ENCODE results near the gene DDHD1. TPM values are rescaled to one million over a fixed set of nuclear protein-coding genes. Genes with fewer than 3 reads are reported as not detected.

Gene DDHD1
- total and polyA plus RNA-seq, 2 experiments from 2014 or later, result 15.2 to 25.9 TPM

DNA sequence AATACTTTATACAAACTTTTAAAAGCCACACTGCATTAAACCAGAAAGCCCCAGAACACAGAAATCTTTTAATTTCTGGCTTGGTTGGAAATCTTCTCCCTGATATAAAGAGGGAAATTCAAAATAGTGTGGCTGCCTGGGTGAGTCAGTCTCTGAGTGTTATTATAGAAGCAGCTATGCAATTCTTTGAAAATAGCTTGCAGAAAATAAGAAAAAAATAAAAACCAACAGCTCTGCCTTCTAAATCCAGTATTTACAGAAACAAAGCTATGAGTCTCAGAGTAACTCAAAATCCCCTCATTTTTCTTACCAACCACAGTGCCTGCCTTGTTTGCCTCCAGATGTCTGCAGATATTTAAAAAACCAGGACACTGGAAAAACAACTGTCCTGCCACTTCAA, 133.7 kb downstream of the DDHD1 start:
- no peaks in the 10 kb centered on the region for H3K9me3 ChIP-seq (ENCODE audit: low read depth)
- H3K27ac ChIP-seq, result no peak overlapping the region
- H3K36me3 ChIP-seq, result no peaks in the 10 kb centered on the region
- no peaks in the 10 kb centered on the region for H3K4me1 ChIP-seq (ENCODE audit: low read depth)
- DNase-seq (ENCODE audit: low read depth in 1 of 2, low spot score in 1 of 2), result no peak
- no peak overlapping the region for H3K4me3 ChIP-seq
- TF ChIP-seq, protein P1, sequence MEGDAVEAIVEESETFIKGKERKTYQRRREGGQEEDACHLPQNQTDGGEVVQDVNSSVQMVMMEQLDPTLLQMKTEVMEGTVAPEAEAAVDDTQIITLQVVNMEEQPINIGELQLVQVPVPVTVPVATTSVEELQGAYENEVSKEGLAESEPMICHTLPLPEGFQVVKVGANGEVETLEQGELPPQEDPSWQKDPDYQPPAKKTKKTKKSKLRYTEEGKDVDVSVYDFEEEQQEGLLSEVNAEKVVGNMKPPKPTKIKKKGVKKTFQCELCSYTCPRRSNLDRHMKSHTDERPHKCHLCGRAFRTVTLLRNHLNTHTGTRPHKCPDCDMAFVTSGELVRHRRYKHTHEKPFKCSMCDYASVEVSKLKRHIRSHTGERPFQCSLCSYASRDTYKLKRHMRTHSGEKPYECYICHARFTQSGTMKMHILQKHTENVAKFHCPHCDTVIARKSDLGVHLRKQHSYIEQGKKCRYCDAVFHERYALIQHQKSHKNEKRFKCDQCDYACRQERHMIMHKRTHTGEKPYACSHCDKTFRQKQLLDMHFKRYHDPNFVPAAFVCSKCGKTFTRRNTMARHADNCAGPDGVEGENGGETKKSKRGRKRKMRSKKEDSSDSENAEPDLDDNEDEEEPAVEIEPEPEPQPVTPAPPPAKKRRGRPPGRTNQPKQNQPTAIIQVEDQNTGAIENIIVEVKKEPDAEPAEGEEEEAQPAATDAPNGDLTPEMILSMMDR (IDR thresholded peaks at IDR 0.05; ENCODE audit: low read depth, low read length), result no peak
- H3K27me3 ChIP-seq, result no peaks in the 10 kb centered on the region

- DNase-seq (ENCODE audit: low read depth in 1 of 2, low spot score in 1 of 2), result no peak
- no peak overlapping the region for H3K27ac ChIP-seq
Measured at GRCh38 chr14:53017837-53018236, 135.3 kb downstream of the DDHD1 start.

GRCh38 chr14:53016919-53017318, 136.2 kb downstream of the DDHD1 start:
- Histone ChIP-seq H3K27ac (no peak overlapping the region), H3K9me3 (ENCODE audit: low read depth) (no peaks in the 10 kb centered on the region), H3K4me3 (no peak overlapping the region), H3K27me3 (no peaks in the 10 kb centered on the region), H3K36me3 (no peaks in the 10 kb centered on the region), H3K4me1 (ENCODE audit: low read depth) (no peaks in the 10 kb centered on the region)
- TF ChIP-seq, protein P1 (IDR thresholded peaks at IDR 0.05; ENCODE audit: low read depth, low read length), result no peak
- no peak for DNase-seq (ENCODE audit: low read depth in 1 of 2, low spot score in 1 of 2)

More at GRCh38 chr14:53017837-53018236, 135.3 kb downstream of the DDHD1 start:
- TF ChIP-seq, protein P1 (IDR thresholded peaks at IDR 0.05; ENCODE audit: low read depth, low read length), result no peak
- no peak overlapping the region for H3K4me3 ChIP-seq
- H3K9me3 ChIP-seq (ENCODE audit: low read depth), result no peaks in the 10 kb centered on the region
- no peaks in the 10 kb centered on the region for H3K4me1 ChIP-seq (ENCODE audit: low read depth)
- H3K36me3 ChIP-seq, result no peaks in the 10 kb centered on the region
- no peaks in the 10 kb centered on the region for H3K27me3 ChIP-seq

GRCh38 chr14:53016491-53016890, 136.6 kb downstream of the DDHD1 start:
- Histone ChIP-seq H3K27me3 (no peaks in the 10 kb centered on the region), H3K4me1 (ENCODE audit: low read depth) (no peaks in the 10 kb centered on the region), H3K4me3 (no peak overlapping the region), H3K9me3 (ENCODE audit: low read depth) (no peaks in the 10 kb centered on the region), H3K36me3 (no peaks in the 10 kb centered on the region), H3K27ac (no peak overlapping the region)
- no peak for DNase-seq (ENCODE audit: low read depth in 1 of 2, low spot score in 1 of 2)
- TF ChIP-seq, protein P1 (IDR thresholded peaks at IDR 0.05; ENCODE audit: low read depth, low read length), result no peak

DNA sequence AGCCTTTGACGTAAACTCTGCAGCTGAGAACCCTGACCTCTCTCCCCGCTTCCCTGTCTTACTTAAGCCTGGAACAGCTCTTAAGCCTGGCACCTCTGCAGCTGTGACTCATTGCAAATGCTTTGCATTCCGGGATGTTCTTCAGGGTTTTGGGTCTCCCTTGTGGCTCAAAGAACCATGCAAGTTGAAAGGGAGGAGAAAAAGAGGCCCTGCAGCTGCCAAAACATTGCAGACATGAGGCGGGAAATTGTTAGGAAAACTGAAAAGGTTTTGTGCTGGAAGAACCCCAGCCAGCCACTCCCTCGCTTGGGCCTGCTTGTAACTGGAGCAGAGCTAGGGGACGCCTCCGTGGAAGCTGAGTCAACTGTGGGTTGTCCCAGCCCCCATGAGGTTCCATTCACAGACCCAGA, 142.1 kb downstream of the DDHD1 start:
- DNase-seq (ENCODE audit: low read depth in 1 of 2, low spot score in 1 of 2), result peak; percentile 30 to 99
- TF ChIP-seq, protein P1 (IDR thresholded peaks at IDR 0.05; ENCODE audit: low read depth, low read length), result peak; percentile 5
- no peaks in the 10 kb centered on the region for H3K27me3 ChIP-seq
- H3K36me3 ChIP-seq, result no peaks in the 10 kb centered on the region
- H3K4me1 ChIP-seq (ENCODE audit: low read depth), result peaks cover 4% of the 10 kb centered on the region
- no peak overlapping the region for H3K27ac ChIP-seq
- no peaks in the 10 kb centered on the region for H3K9me3 ChIP-seq (ENCODE audit: low read depth)
- no peak overlapping the region for H3K4me3 ChIP-seq
